WTC11 (cell line): ENCODE measurements around the gene TARDBP. TPM values are rescaled to one million over a fixed set of nuclear protein-coding genes. Genes with fewer than 3 reads are reported as not detected.

Source experiments
- ATAC-seq: fragments of 200-7000 bp; cut with Tn5 transposase; 2 replicates; pipeline ENCODE4 v1.10.0; 2021; ENCODE audit warnings: mild to moderate bottlenecking, moderate library complexity
- CTCF ChIA-PET: fragments of 300-600 bp; sonication (Branson Sonifier 250); formaldehyde crosslinking; loops from one replicate; lab custom pipeline; 2021; ENCODE audit warnings: antibody characterized with exemption; lab: Charles Lee
- POLR2A ChIA-PET: fragments of 350-600 bp; sonication (Branson Sonifier 250); formaldehyde crosslinking; loops from one replicate; lab custom pipeline; 2021; ENCODE audit warnings: antibody characterized with exemption; lab: Charles Lee
- DNase-seq: peaks from one replicate; pipeline ENCODE4 v3.0.0; 2021; ENCODE audit warnings: low spot score
- H3K27ac Mint-ChIP-seq: 2 replicates; pipeline ENCODE4 v1.8.0; 2021; ENCODE audit warnings: mixed read lengths
- H3K27me3 Mint-ChIP-seq: 2 replicates; pipeline ENCODE4 v1.8.0; 2021; ENCODE audit warnings: low read depth, mild to moderate bottlenecking, moderate library complexity, mixed read lengths
- H3K36me3 Mint-ChIP-seq: 2 replicates; pipeline ENCODE4 v1.8.0; 2021; ENCODE audit warnings: mixed read lengths
- H3K4me1 Mint-ChIP-seq: 2 replicates; pipeline ENCODE4 v1.8.0; 2022; ENCODE audit warnings: mixed read lengths
- H3K4me3 Mint-ChIP-seq: 2 replicates; pipeline ENCODE4 v1.8.0; 2021; ENCODE audit warnings: mild to moderate bottlenecking, moderate library complexity, mixed read lengths
- H3K9me3 Mint-ChIP-seq: 2 replicates; pipeline ENCODE4 v1.8.0; 2021; ENCODE audit warnings: mixed read lengths
- FOXP4 ChIP-seq: sonication (generic); formaldehyde crosslinking; IDR thresholded peaks from 2 replicates; pipeline ENCODE4 v1.8.0; 2022; ENCODE audit warnings: mild to moderate bottlenecking, missing genetic modification reagents
- GABPB1 ChIP-seq: sonication (generic); formaldehyde crosslinking; IDR thresholded peaks from 2 replicates; pipeline ENCODE4 v1.8.1; 2023; ENCODE audit warnings: mild to moderate bottlenecking, missing genetic modification reagents
- IRF2 ChIP-seq: sonication (generic); formaldehyde crosslinking; IDR thresholded peaks from 2 replicates; pipeline ENCODE4 v1.8.0; 2022; ENCODE audit warnings: low read depth, missing genetic modification reagents, borderline replicate concordance
- NFATC4 ChIP-seq: fragments of 250-450 bp; sonication (Bioruptor Pico); IDR thresholded peaks from 2 replicates; pipeline ENCODE4 v1.9.0; 2021; ENCODE audit warnings: mild to moderate bottlenecking
- NR1H2 ChIP-seq: sonication (generic); formaldehyde crosslinking; IDR thresholded peaks from 2 replicates; pipeline ENCODE4 v1.9.0; 2021; ENCODE audit warnings: mild to moderate bottlenecking, moderate library complexity, missing genetic modification reagents
- RELA ChIP-seq: sonication (generic); formaldehyde crosslinking; IDR thresholded peaks from 2 replicates; pipeline ENCODE4 v1.8.1; 2022; ENCODE audit warnings: missing genetic modification reagents, mild to moderate bottlenecking, borderline replicate concordance
- RORB ChIP-seq: fragments of 250-450 bp; sonication (Bioruptor Pico); IDR thresholded peaks from 2 replicates; pipeline ENCODE4 v1.9.0; 2021; ENCODE audit warnings: mild to moderate bottlenecking
- SMAD4 ChIP-seq: sonication (generic); formaldehyde crosslinking; IDR thresholded peaks from 2 replicates; pipeline ENCODE4 v1.8.0; 2022; ENCODE audit warnings: mild to moderate bottlenecking, missing genetic modification reagents
- TEAD1 ChIP-seq: sonication (generic); formaldehyde crosslinking; IDR thresholded peaks from 2 replicates; pipeline ENCODE4 v1.8.0; 2022; ENCODE audit warnings: mild to moderate bottlenecking, missing genetic modification reagents
- ZNF396 ChIP-seq: fragments of 250-450 bp; sonication (Bioruptor Pico); IDR thresholded peaks from 2 replicates; pipeline ENCODE4 v1.8.0; 2021; ENCODE audit warnings: mild to moderate bottlenecking, moderate library complexity, borderline replicate concordance
- total RNA-seq: library from RNA; stranded (reverse); gene quantifications from 3 replicates; pipeline ENCODE4 v1.2.3, GENCODE V29; 2021
- TF ChIP-seq, protein P1 (sequence below): sonication (generic); formaldehyde crosslinking; IDR thresholded peaks from 2 replicates; pipeline ENCODE4 v1.8.1; 2023; ENCODE audit warnings: mild to moderate bottlenecking, missing genetic modification reagents
- TF ChIP-seq, protein P2 (sequence below): sonication (generic); formaldehyde crosslinking; IDR thresholded peaks from 2 replicates; pipeline ENCODE4 v1.8.0; 2023; ENCODE audit warnings: missing genetic modification reagents, mild to moderate bottlenecking, borderline replicate concordance
- TF ChIP-seq, protein P3 (sequence below): sonication (generic); formaldehyde crosslinking; IDR thresholded peaks from 2 replicates; pipeline ENCODE4 v1.8.0; 2023; ENCODE audit warnings: mild to moderate bottlenecking, missing genetic modification reagents
- TF ChIP-seq, protein P4 (sequence below): fragments of 200-600 bp; IDR thresholded peaks from 2 replicates; pipeline ENCODE4 v1.8.0; 2022; ENCODE audit warnings: antibody characterized with exemption

TARDBP gene
- total RNA-seq, 1 experiment from 2014 or later = 228 TPM

- H3K27me3 Mint-ChIP-seq = no peaks in the 10 kb centered on the region; the same call in 1 of the 2 replicates
- H3K4me1 Mint-ChIP-seq = peaks cover 51% of the 10 kb centered on the region
- POLR2A ChIA-PET = interaction anchor here (1.0 to 1.7 kb wide), 3 partner anchors 22 to 51 kb away, joined by 3 to 8 read pairs (median 3); no protein-coding TSS in a partner anchor
- no peaks in the 10 kb centered on the region for H3K9me3 Mint-ChIP-seq
- peak; percentile 95 for DNase-seq
- CTCF ChIA-PET = interaction anchor here (0.5 to 1.7 kb wide), 18 partner anchors 9 to 1152 kb away, joined by 3 to 8 read pairs (median 4); partner anchors contain the start of gene TARDBP
- no peak for TF ChIP-seq GABPB1 (CRISPR knock-in tag)
- TF ChIP-seq TEAD1 = no peak
- TF ChIP-seq RORB (CRISPR knock-in tag) = no peak
- TF ChIP-seq RELA = no peak
- no peak for TF ChIP-seq SMAD4 (CRISPR knock-in tag)
- TF ChIP-seq, protein P1, sequence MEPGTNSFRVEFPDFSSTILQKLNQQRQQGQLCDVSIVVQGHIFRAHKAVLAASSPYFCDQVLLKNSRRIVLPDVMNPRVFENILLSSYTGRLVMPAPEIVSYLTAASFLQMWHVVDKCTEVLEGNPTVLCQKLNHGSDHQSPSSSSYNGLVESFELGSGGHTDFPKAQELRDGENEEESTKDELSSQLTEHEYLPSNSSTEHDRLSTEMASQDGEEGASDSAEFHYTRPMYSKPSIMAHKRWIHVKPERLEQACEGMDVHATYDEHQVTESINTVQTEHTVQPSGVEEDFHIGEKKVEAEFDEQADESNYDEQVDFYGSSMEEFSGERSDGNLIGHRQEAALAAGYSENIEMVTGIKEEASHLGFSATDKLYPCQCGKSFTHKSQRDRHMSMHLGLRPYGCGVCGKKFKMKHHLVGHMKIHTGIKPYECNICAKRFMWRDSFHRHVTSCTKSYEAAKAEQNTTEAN (CRISPR knock-in tag) = no peak
- TF ChIP-seq, protein P2, sequence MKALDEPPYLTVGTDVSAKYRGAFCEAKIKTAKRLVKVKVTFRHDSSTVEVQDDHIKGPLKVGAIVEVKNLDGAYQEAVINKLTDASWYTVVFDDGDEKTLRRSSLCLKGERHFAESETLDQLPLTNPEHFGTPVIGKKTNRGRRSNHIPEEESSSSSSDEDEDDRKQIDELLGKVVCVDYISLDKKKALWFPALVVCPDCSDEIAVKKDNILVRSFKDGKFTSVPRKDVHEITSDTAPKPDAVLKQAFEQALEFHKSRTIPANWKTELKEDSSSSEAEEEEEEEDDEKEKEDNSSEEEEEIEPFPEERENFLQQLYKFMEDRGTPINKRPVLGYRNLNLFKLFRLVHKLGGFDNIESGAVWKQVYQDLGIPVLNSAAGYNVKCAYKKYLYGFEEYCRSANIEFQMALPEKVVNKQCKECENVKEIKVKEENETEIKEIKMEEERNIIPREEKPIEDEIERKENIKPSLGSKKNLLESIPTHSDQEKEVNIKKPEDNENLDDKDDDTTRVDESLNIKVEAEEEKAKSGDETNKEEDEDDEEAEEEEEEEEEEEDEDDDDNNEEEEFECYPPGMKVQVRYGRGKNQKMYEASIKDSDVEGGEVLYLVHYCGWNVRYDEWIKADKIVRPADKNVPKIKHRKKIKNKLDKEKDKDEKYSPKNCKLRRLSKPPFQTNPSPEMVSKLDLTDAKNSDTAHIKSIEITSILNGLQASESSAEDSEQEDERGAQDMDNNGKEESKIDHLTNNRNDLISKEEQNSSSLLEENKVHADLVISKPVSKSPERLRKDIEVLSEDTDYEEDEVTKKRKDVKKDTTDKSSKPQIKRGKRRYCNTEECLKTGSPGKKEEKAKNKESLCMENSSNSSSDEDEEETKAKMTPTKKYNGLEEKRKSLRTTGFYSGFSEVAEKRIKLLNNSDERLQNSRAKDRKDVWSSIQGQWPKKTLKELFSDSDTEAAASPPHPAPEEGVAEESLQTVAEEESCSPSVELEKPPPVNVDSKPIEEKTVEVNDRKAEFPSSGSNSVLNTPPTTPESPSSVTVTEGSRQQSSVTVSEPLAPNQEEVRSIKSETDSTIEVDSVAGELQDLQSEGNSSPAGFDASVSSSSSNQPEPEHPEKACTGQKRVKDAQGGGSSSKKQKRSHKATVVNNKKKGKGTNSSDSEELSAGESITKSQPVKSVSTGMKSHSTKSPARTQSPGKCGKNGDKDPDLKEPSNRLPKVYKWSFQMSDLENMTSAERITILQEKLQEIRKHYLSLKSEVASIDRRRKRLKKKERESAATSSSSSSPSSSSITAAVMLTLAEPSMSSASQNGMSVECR = 0 out of 2 replicates have a peak, but pooled peaks have one; percentile 28
- TF ChIP-seq, protein P3, sequence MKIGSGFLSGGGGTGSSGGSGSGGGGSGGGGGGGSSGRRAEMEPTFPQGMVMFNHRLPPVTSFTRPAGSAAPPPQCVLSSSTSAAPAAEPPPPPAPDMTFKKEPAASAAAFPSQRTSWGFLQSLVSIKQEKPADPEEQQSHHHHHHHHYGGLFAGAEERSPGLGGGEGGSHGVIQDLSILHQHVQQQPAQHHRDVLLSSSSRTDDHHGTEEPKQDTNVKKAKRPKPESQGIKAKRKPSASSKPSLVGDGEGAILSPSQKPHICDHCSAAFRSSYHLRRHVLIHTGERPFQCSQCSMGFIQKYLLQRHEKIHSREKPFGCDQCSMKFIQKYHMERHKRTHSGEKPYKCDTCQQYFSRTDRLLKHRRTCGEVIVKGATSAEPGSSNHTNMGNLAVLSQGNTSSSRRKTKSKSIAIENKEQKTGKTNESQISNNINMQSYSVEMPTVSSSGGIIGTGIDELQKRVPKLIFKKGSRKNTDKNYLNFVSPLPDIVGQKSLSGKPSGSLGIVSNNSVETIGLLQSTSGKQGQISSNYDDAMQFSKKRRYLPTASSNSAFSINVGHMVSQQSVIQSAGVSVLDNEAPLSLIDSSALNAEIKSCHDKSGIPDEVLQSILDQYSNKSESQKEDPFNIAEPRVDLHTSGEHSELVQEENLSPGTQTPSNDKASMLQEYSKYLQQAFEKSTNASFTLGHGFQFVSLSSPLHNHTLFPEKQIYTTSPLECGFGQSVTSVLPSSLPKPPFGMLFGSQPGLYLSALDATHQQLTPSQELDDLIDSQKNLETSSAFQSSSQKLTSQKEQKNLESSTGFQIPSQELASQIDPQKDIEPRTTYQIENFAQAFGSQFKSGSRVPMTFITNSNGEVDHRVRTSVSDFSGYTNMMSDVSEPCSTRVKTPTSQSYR = no peak
- TF ChIP-seq NR1H2 (CRISPR knock-in tag) = no peak
- no peak for TF ChIP-seq ZNF396 (CRISPR knock-in tag)
- TF ChIP-seq, protein P4, sequence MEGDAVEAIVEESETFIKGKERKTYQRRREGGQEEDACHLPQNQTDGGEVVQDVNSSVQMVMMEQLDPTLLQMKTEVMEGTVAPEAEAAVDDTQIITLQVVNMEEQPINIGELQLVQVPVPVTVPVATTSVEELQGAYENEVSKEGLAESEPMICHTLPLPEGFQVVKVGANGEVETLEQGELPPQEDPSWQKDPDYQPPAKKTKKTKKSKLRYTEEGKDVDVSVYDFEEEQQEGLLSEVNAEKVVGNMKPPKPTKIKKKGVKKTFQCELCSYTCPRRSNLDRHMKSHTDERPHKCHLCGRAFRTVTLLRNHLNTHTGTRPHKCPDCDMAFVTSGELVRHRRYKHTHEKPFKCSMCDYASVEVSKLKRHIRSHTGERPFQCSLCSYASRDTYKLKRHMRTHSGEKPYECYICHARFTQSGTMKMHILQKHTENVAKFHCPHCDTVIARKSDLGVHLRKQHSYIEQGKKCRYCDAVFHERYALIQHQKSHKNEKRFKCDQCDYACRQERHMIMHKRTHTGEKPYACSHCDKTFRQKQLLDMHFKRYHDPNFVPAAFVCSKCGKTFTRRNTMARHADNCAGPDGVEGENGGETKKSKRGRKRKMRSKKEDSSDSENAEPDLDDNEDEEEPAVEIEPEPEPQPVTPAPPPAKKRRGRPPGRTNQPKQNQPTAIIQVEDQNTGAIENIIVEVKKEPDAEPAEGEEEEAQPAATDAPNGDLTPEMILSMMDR = peak; percentile 22; the same call in 1 of the 2 replicates
- no peak for TF ChIP-seq NFATC4 (CRISPR knock-in tag)
- no peak for TF ChIP-seq IRF2 (CRISPR knock-in tag)
- 0 out of 2 replicates have a peak, but pooled peaks have one; percentile 23 for TF ChIP-seq FOXP4 (CRISPR knock-in tag)
- TF ChIP-seq, all 79 proteins: peak for 3
- Mint-ChIP-seq H3K36me3 (no peaks in the 10 kb centered on the region), H3K27ac (peak overlapping the region; percentile 84), H3K4me3 (peak overlapping the region; percentile 58)
- peak; percentile 98 for ATAC-seq
Measured at GRCh38 chr1:10980094-10980577, 32.3 kb upstream of the TARDBP start.
